GM13977 (cell line): ENCODE measurements around the gene C2orf76.

Experiments used
- DNase-seq: peaks from one replicate; pipeline ENCODE4 v3.0.0; 2012; ENCODE audit warnings: low spot score
- CTCF ChIP-seq: IDR thresholded peaks from 2 replicates; pipeline ENCODE4 v1.5.1; 2012; ENCODE audit warnings: mild to moderate bottlenecking, control low read depth; ENCODE audit not compliant: insufficient read depth; ENCODE audit errors: extremely low read depth, missing control alignments
- in situ Hi-C: fragments of 300-500 bp; cut with MboI; formaldehyde crosslinking; loops from one replicate; pipeline ENCODE4 v1.12.0; 2022; ENCODE audit warnings: low sequenced_read_pairs, low pct_unique_long_range_greater_than_20kb, mixed read lengths, inconsistent platforms; ENCODE audit not compliant: unreplicated experiment

C2orf76 gene

GRCh38 chr2:119293254-119293653 lies 73.4 kb downstream of the C2orf76 start:
- no peak for DNase-seq
- in situ Hi-C loops: loop anchor here (25.0 kb wide), 1 partner anchor 406 kb away; no protein-coding TSS in a partner anchor
- no peak for TF ChIP-seq CTCF

GRCh38 chr2:119292226-119292625 lies 74.4 kb downstream of the C2orf76 start:
- in situ Hi-C loops: loop anchor here (25.0 kb wide), 1 partner anchor 405 kb away; no protein-coding TSS in a partner anchor
- no peak for TF ChIP-seq CTCF
- DNase-seq: no peak

- no peak for DNase-seq
- TF ChIP-seq CTCF: no peak
- in situ Hi-C loops: loop anchor here (25.0 kb wide), 1 partner anchor 404 kb away; no protein-coding TSS in a partner anchor
These were observed 75.0 kb downstream of the C2orf76 start for GRCh38 chr2:119291588-119292167.

GRCh38 chr2:119290859-119291587 lies 75.6 kb downstream of the C2orf76 start:
- TF ChIP-seq CTCF: peak; percentile 80
- in situ Hi-C loops: loop anchor here (25.0 kb wide), 1 partner anchor 404 kb away; no protein-coding TSS in a partner anchor
- DNase-seq: peak; percentile 80

- DNase-seq: no peak
- TF ChIP-seq CTCF: no peak
- in situ Hi-C loops: loop anchor here (25.0 kb wide), 1 partner anchor 402 kb away; no protein-coding TSS in a partner anchor
These were observed 77.0 kb downstream of the C2orf76 start for GRCh38 chr2:119289642-119290041.

- in situ Hi-C loops: loop anchor here (25.0 kb wide), 1 partner anchor 402 kb away; no protein-coding TSS in a partner anchor
- no peak for DNase-seq
- TF ChIP-seq CTCF: no peak
These were observed 77.5 kb downstream of the C2orf76 start for GRCh38 chr2:119289093-119289492.
